GM23338 (cell line): Measurements from ENCODE around the gene AGBL4. TPM values are rescaled to one million over a fixed set of nuclear protein-coding genes. Genes with fewer than 3 reads are reported as not detected.
A peak's percentile ranks its signal among the peaks of the same experiment; 100 is the strongest.

Experiments used
- ATAC-seq: fragments of 200-7000 bp; cut with Tn5 transposase; 3 replicates; pipeline ENCODE4 v1.9.1; 2020
- DNase-seq: peaks from one replicate; pipeline ENCODE4 v3.0.0-alpha.2; 2015; ENCODE audit warnings: low spot score
- H2AFZ ChIP-seq: fragments of 200-600 bp; sonication (generic); 2 replicates; pipeline ENCODE4 v1.8.0; 2016; ENCODE audit warnings: antibody characterized with exemption, mild to moderate bottlenecking, moderate library complexity
- H3F3A ChIP-seq: fragments of 200-600 bp; sonication (generic); replicated peaks from 2 replicates; pipeline ENCODE4 v1.8.0; 2017; ENCODE audit warnings: antibody characterized with exemption, mixed run types, low read depth
- H3K27ac ChIP-seq: fragments of 200-600 bp; sonication (generic); 2 replicates; pipeline ENCODE4 v1.6.1; 2016; ENCODE audit warnings: low read depth
- H3K27me3 ChIP-seq: fragments of 200-600 bp; sonication (generic); 2 replicates; pipeline ENCODE4 v1.8.0; 2016; ENCODE audit warnings: mild to moderate bottlenecking, mixed run types, moderate library complexity; ENCODE audit not compliant: insufficient read depth
- H3K36me3 ChIP-seq: fragments of 200-600 bp; sonication (generic); 2 replicates; pipeline ENCODE4 v1.8.0; 2016; ENCODE audit warnings: mild to moderate bottlenecking; ENCODE audit not compliant: insufficient read depth
- H3K4me1 ChIP-seq: fragments of 200-600 bp; sonication (generic); 2 replicates; pipeline ENCODE4 v1.8.0; 2016; ENCODE audit warnings: mild to moderate bottlenecking, moderate library complexity; ENCODE audit not compliant: insufficient read depth
- H3K4me2 ChIP-seq: fragments of 200-600 bp; sonication (generic); 2 replicates; pipeline ENCODE4 v1.7.1; 2017; ENCODE audit warnings: mixed run types
- H3K4me3 ChIP-seq: fragments of 200-600 bp; sonication (generic); 2 replicates; pipeline ENCODE4 v1.6.1; 2016; ENCODE audit warnings: mixed run types
- H3K79me2 ChIP-seq: fragments of 200-600 bp; sonication (generic); replicated peaks from 2 replicates; pipeline ENCODE4 v1.8.0; 2017; ENCODE audit warnings: mild to moderate bottlenecking; ENCODE audit not compliant: insufficient read depth
- H3K9me2 ChIP-seq: fragments of 200-600 bp; sonication (generic); 2 replicates; pipeline ENCODE4 v1.8.0; 2017; ENCODE audit not compliant: insufficient read depth
- H4K20me1 ChIP-seq: fragments of 200-600 bp; sonication (generic); replicated peaks from 2 replicates; pipeline ENCODE4 v1.8.0; 2017; ENCODE audit warnings: mild to moderate bottlenecking; ENCODE audit not compliant: insufficient read depth
- H3K27ac Mint-ChIP-seq: 2 replicates; pipeline ENCODE4 v1.8.0; 2020; ENCODE audit warnings: inconsistent platforms, mild to moderate bottlenecking, moderate library complexity, mixed read lengths
- H3K27me3 Mint-ChIP-seq: 3 replicates; pipeline ENCODE4 v1.8.0; 2022; ENCODE audit warnings: low read depth, mild to moderate bottlenecking, moderate library complexity, mixed read lengths, inconsistent platforms; ENCODE audit not compliant: insufficient read depth, poor library complexity
- H3K36me3 Mint-ChIP-seq: 3 replicates; pipeline ENCODE4 v1.8.0; 2021; ENCODE audit warnings: low read depth, mild to moderate bottlenecking, inconsistent platforms, moderate library complexity, mixed read lengths
- H3K4me1 Mint-ChIP-seq: 3 replicates; pipeline ENCODE4 v1.8.0; 2020; ENCODE audit warnings: mild to moderate bottlenecking, inconsistent platforms, mixed read lengths
- H3K4me3 Mint-ChIP-seq: 3 replicates; pipeline ENCODE4 v1.8.0; 2021; ENCODE audit warnings: moderate library complexity, mild to moderate bottlenecking, inconsistent platforms, mixed read lengths
- H3K9me3 Mint-ChIP-seq: 3 replicates; pipeline ENCODE4 v1.8.0; 2020; ENCODE audit warnings: moderate library complexity, mild to moderate bottlenecking, inconsistent platforms, mixed read lengths
- CREB1 ChIP-seq: fragments of 250-450 bp; sonication (Bioruptor Pico); IDR thresholded peaks from 2 replicates; pipeline ENCODE4 v1.5.0; 2020; ENCODE audit warnings: low read depth, mild to moderate bottlenecking, moderate library complexity
- CTCF ChIP-seq, 2 experiments: fragments of 200-600 bp in 1 of 2; sonication (generic) in 1 of 2; conservative IDR thresholded peaks; 2 replicates each; pipeline versions ENCODE4 v1.5.1 to v1.6.1; 2016 to 2017; ENCODE audit warnings: antibody characterized with exemption in 2 of 2, low read depth in 2 of 2, mild to moderate bottlenecking in 2 of 2, moderate library complexity in 1 of 2
- ETS1 ChIP-seq: IDR thresholded peaks from 2 replicates; pipeline ENCODE4 v1.6.1; 2016; ENCODE audit warnings: antibody characterized with exemption
- EZH2 ChIP-seq: fragments of 200-600 bp; sonication (generic); IDR thresholded peaks from one replicate; pipeline ENCODE4 v1.8.0; 2017; ENCODE audit warnings: antibody characterized with exemption, mild to moderate bottlenecking, low read depth; ENCODE audit not compliant: unreplicated experiment
- EZH2phosphoT487 ChIP-seq: fragments of 200-600 bp; sonication (generic); IDR thresholded peaks from one replicate; pipeline ENCODE4 v1.8.1; 2018; ENCODE audit warnings: antibody characterized with exemption; ENCODE audit not compliant: unreplicated experiment
- JUNB ChIP-seq: IDR thresholded peaks from one replicate; pipeline ENCODE4 v1.6.1; 2016; ENCODE audit warnings: antibody characterized with exemption; ENCODE audit not compliant: unreplicated experiment
- NANOG ChIP-seq: IDR thresholded peaks from 2 replicates; pipeline ENCODE4 v1.6.1; 2016; ENCODE audit warnings: antibody characterized with exemption, borderline replicate concordance
- POLR2AphosphoS5 ChIP-seq: IDR thresholded peaks from 2 replicates; pipeline ENCODE4 v1.6.1; 2016; ENCODE audit warnings: antibody characterized with exemption, low read depth
- REST ChIP-seq: IDR thresholded peaks from one replicate; pipeline ENCODE4 v1.6.1; 2018; ENCODE audit warnings: antibody characterized with exemption; ENCODE audit not compliant: unreplicated experiment
- STAT1 ChIP-seq: IDR thresholded peaks from one replicate; pipeline ENCODE4 v1.6.1; 2016; ENCODE audit warnings: antibody characterized with exemption; ENCODE audit not compliant: unreplicated experiment
- ZNF114 ChIP-seq: fragments of 250-450 bp; sonication (Bioruptor Pico); IDR thresholded peaks from 2 replicates; pipeline ENCODE4 v1.5.0; 2020; ENCODE audit warnings: mild to moderate bottlenecking, moderate library complexity
- ZNF331 ChIP-seq: fragments of 250-450 bp; sonication (Bioruptor Pico); IDR thresholded peaks from 2 replicates; pipeline ENCODE4 v1.5.0; 2020; ENCODE audit warnings: low read depth, mild to moderate bottlenecking, moderate library complexity
- polyA plus RNA-seq: library from polyadenylated mRNA; unstranded; fragments of >200 nt; fragmentation: Nextera tagmentation; extraction: Ambion mirVana; gene quantifications from 2 replicates; pipeline ENCODE4 v1.2.1, GENCODE V29; 2016
- total RNA-seq: library from RNA; depleted of rRNA; stranded (reverse); fragments of >200 nt; shearing (Covaris generic); gene quantifications from 2 replicates; pipeline ENCODE4 v1.2.3, GENCODE V29; 2014

The AGBL4 gene
- total and polyA plus RNA-seq, 2 experiments from 2014 or later = 0.91 to 1.5 TPM

- TF ChIP-seq REST = no peak
Measured at GRCh38 chr1:49356594-49356993, 667.2 kb downstream of the AGBL4 start (continued).

- Mint-ChIP-seq H3K27me3 (no peaks in the 10 kb centered on the region), H3K36me3 (peaks cover 8% of the 10 kb centered on the region; the same call in 2 of the 3 replicates), H3K4me3 (no peak overlapping the region), H3K4me1 (no peaks in the 10 kb centered on the region), H3K9me3 (peaks cover 38% of the 10 kb centered on the region), H3K27ac (no peak overlapping the region)
- ATAC-seq (no peak), DNase-seq (peak; percentile 1)
- Histone ChIP-seq H4K20me1 (no peaks in the 10 kb centered on the region), H3K79me2 (no peaks in the 10 kb centered on the region), H3K4me2 (no peak overlapping the region), H3K27me3 (peaks cover 29% of the 10 kb centered on the region), H3K4me1 (peaks cover 7% of the 10 kb centered on the region; the same call in 1 of the 2 replicates), H3K27ac (no peak overlapping the region), H3F3A (no peaks in the 10 kb centered on the region), H3K9me2 (no peaks in the 10 kb centered on the region), H3K36me3 (no peaks in the 10 kb centered on the region), H2AFZ (no peak overlapping the region), H3K4me3 (no peak overlapping the region)
- no peak for TF ChIP-seq NANOG
- no peak for TF ChIP-seq POLR2AphosphoS5
- no peak for TF ChIP-seq JUNB
- no peak for TF ChIP-seq REST
- TF ChIP-seq EZH2phosphoT487 = no peak
- no peak for TF ChIP-seq CREB1
- no peak for TF ChIP-seq ZNF114 (CRISPR knock-in tag)
- no peak for TF ChIP-seq ETS1
- no peak for TF ChIP-seq STAT1
- TF ChIP-seq EZH2 = no peak
- TF ChIP-seq CTCF (conservative IDR thresholded peaks at IDR 0.05; ENCODE audit: low read depth in 2 of 2) = no peak
- no peak for TF ChIP-seq ZNF331 (CRISPR knock-in tag)
Measured at GRCh38 chr1:49351768-49352167, 672.0 kb downstream of the AGBL4 start.
